Glutamatergic neuron (in vitro differentiated cells): Measurements from ENCODE around the gene IL36RN. TPM values are rescaled to one million over a fixed set of nuclear protein-coding genes. Genes with fewer than 3 reads are reported as not detected.

Experiments used
- DNase-seq: peaks from one replicate; pipeline ENCODE4 v3.0.0; 2022
- H3K27ac Mint-ChIP-seq: one replicate; pipeline ENCODE4 v1.8.0; 2020; ENCODE audit warnings: mild to moderate bottlenecking, mixed read lengths, inconsistent platforms; ENCODE audit not compliant: unreplicated experiment
- H3K27me3 Mint-ChIP-seq: one replicate; pipeline ENCODE4 v1.8.0; 2020; ENCODE audit warnings: mild to moderate bottlenecking, moderate library complexity, mixed read lengths, inconsistent platforms; ENCODE audit not compliant: unreplicated experiment
- H3K36me3 Mint-ChIP-seq: one replicate; pipeline ENCODE4 v1.8.0; 2020; ENCODE audit warnings: mild to moderate bottlenecking, mixed read lengths, inconsistent platforms; ENCODE audit not compliant: unreplicated experiment
- H3K4me1 Mint-ChIP-seq: one replicate; pipeline ENCODE4 v1.8.0; 2020; ENCODE audit warnings: mild to moderate bottlenecking, low read depth, mixed read lengths, inconsistent platforms; ENCODE audit not compliant: unreplicated experiment
- H3K4me3 Mint-ChIP-seq: one replicate; pipeline ENCODE4 v1.8.0; 2020; ENCODE audit warnings: mild to moderate bottlenecking, mixed read lengths, inconsistent platforms; ENCODE audit not compliant: unreplicated experiment
- H3K9me3 Mint-ChIP-seq: one replicate; pipeline ENCODE4 v1.8.0; 2020; ENCODE audit warnings: mild to moderate bottlenecking, moderate library complexity, mixed read lengths, inconsistent platforms; ENCODE audit not compliant: unreplicated experiment
- total RNA-seq: library from RNA; stranded (reverse); fragmentation: NEBNext Ultra II Directional; extraction: Animal tissue kit (Norgen Biotek cat#: 25700); gene quantifications from one replicate; pipeline ENCODE4 v1.2.1, GENCODE V29; 2021; ENCODE audit not compliant: unreplicated experiment
- TF ChIP-seq, protein P1 (sequence below): fragments of 200-600 bp; sonication (generic); IDR thresholded peaks from one replicate; pipeline ENCODE4 v1.5.0; 2021; ENCODE audit not compliant: partially characterized antibody, unreplicated experiment

Gene IL36RN
- total RNA-seq, 1 donor from 2014 or later = not detected

DNA sequence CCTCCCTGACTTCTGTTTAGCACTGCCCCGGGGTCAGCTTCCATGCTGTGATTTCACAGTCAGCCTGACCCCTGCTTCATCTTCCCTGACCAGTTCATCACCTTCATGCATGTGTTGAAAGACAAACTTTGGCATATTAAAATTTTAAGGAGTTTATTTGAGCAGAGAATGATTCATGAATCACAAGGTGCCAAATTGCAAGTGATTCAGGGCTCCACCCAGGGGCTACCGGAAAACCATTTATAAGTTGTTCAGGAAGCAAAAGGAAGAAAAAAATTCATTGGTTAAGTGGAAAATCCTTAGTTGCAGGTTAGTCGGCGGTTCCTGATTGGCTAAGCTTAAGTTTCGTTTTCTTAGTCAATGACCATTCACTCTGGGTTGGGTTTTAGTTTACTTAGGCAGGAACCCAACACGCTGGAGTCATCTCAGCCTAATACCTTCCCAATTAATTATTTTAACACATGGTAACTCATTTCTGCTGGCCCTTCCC, 19.4 kb downstream of the IL36RN start:
- TF ChIP-seq, protein P1, sequence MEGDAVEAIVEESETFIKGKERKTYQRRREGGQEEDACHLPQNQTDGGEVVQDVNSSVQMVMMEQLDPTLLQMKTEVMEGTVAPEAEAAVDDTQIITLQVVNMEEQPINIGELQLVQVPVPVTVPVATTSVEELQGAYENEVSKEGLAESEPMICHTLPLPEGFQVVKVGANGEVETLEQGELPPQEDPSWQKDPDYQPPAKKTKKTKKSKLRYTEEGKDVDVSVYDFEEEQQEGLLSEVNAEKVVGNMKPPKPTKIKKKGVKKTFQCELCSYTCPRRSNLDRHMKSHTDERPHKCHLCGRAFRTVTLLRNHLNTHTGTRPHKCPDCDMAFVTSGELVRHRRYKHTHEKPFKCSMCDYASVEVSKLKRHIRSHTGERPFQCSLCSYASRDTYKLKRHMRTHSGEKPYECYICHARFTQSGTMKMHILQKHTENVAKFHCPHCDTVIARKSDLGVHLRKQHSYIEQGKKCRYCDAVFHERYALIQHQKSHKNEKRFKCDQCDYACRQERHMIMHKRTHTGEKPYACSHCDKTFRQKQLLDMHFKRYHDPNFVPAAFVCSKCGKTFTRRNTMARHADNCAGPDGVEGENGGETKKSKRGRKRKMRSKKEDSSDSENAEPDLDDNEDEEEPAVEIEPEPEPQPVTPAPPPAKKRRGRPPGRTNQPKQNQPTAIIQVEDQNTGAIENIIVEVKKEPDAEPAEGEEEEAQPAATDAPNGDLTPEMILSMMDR = no peak
- DNase-seq = no peak
- Mint-ChIP-seq H3K36me3 (no peaks in the 10 kb centered on the region), H3K27ac (no peak overlapping the region), H3K9me3 (peaks cover 6% of the 10 kb centered on the region), H3K27me3 (no peaks in the 10 kb centered on the region), H3K4me3 (no peak overlapping the region), H3K4me1 (no peaks in the 10 kb centered on the region)

DNA sequence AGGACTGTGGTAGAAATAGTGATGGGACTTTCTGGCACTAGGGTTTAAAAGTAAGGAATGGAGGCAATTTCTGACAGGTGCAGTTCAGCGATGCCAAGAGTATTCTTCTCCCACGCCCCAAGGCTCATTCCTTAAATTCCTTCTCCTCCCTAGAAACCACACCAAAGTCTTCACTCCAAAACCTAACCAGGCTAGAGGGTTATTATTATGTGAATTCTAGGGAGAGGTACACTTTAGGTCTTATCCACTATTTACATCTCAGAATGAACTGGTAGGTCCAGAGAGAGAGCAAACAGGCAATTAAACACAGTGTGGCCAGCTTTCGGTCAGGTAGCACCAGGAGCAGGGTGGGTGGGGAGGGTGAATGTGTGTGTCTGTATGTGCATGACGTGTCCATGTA, 20.1 kb downstream of the IL36RN start:
- no peaks in the 10 kb centered on the region for H3K27me3 Mint-ChIP-seq
- TF ChIP-seq, protein P1 = no peak
- H3K36me3 Mint-ChIP-seq = no peaks in the 10 kb centered on the region
- peaks cover 6% of the 10 kb centered on the region for H3K9me3 Mint-ChIP-seq
- no peak overlapping the region for H3K27ac Mint-ChIP-seq
- no peak overlapping the region for H3K4me3 Mint-ChIP-seq
- DNase-seq = no peak
- no peaks in the 10 kb centered on the region for H3K4me1 Mint-ChIP-seq

DNA sequence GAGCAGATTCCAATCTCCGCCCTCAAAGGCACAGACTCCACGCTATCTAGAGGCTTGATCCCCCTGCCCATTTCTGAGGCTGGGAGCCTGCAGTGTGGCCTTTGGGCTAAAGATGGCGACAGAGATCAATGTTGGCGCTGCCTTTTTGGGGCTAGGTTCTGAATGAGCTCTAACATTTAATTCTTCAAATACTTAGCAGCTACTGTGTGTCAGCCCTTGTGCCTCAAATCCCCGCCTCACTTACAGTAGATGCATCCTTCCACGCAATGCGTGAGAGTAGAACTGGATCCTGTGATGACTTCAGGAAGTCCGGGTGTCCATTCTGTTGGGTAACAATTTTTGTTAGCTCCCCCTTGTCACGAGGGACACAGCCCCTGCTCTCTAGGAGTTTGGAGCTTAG, 21.1 kb downstream of the IL36RN start:
- H3K4me3 Mint-ChIP-seq = no peak overlapping the region
- no peaks in the 10 kb centered on the region for H3K36me3 Mint-ChIP-seq
- DNase-seq = peak; percentile 72
- H3K27me3 Mint-ChIP-seq = no peaks in the 10 kb centered on the region
- H3K4me1 Mint-ChIP-seq = no peaks in the 10 kb centered on the region
- TF ChIP-seq, protein P1 = peak; percentile 65
- H3K9me3 Mint-ChIP-seq = peaks cover 2% of the 10 kb centered on the region
- H3K27ac Mint-ChIP-seq = no peak overlapping the region

DNA sequence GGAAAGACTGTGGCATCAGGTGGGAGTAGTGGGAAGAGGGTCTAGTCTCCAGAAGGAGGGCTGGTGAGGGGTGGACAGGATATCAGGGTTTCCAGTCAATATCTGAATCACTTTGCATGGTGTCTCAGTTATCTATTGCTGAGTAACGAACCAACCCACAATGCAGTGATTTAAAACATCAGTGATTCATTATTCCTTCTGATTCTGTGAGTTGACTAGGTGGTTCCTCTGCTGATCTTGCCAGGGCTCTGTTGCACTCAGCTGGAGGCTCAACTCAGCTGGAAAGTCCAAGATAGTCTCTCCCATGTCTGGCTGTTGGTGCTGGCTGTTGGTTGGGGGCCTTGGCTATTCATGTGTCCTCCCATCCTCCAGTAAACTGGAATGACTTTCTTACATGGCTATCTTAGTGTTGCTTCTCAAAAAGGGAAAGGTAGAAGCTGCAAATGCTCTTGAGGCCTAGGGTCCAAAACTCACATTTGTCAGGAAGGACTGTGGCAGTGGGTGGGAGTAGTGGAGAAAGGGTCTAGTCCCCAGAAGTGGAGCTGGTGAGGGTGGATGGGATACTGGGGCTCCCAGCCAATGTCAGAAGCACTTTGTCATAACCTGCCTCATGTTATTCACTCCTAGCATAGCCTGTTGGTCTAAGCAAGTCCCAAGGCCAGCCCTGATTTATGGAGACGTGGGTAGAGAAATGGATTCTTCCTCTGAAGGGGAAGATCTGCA, 22.7 kb downstream of the IL36RN start:
- H3K27me3 Mint-ChIP-seq = no peaks in the 10 kb centered on the region
- no peaks in the 10 kb centered on the region for H3K9me3 Mint-ChIP-seq
- DNase-seq = no peak
- H3K4me1 Mint-ChIP-seq = no peaks in the 10 kb centered on the region
- H3K27ac Mint-ChIP-seq = no peak overlapping the region
- TF ChIP-seq, protein P1 = no peak
- no peak overlapping the region for H3K4me3 Mint-ChIP-seq
- no peaks in the 10 kb centered on the region for H3K36me3 Mint-ChIP-seq

DNA sequence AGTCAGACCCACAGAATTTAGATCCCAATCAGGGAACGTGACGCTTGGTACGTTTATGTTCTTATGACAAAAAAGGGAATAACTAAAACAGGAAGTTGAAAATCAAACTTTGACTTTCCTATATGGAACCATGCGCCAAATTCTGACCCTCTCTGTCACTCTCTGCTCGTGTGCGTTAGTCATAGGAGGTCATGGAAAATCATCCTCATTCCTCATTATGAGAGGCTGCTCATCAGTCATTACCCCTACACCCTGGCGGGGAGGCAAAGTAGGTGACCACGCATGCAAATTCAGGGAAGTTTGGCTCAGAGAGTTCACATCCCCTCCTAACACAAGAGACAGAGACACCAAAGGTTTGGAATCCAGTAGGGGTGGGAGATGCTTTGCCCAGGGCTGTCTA, 24.3 kb downstream of the IL36RN start:
- no peaks in the 10 kb centered on the region for H3K9me3 Mint-ChIP-seq
- DNase-seq = no peak
- H3K4me1 Mint-ChIP-seq = no peaks in the 10 kb centered on the region
- no peak overlapping the region for H3K4me3 Mint-ChIP-seq
- H3K27me3 Mint-ChIP-seq = no peaks in the 10 kb centered on the region
- TF ChIP-seq, protein P1 = no peak
- H3K36me3 Mint-ChIP-seq = no peaks in the 10 kb centered on the region
- H3K27ac Mint-ChIP-seq = no peak overlapping the region
